HUES6 (cell line): ENCODE results near the gene TBXT.
"Not testable (repeated sequence)": the region's sequence is repeated elsewhere in the genome, so short reads cannot be mapped to it uniquely, and the experiment has no call there.

Experiments
- H3K27ac ChIP-seq: 2 replicates; pipeline ENCODE4 v1.7.0; 2013; ENCODE audit warnings: low read depth, mild to moderate bottlenecking, low read length, inconsistent platforms
- H3K27me3 ChIP-seq: 2 replicates; pipeline ENCODE4 v1.6.1; 2013; ENCODE audit warnings: low read length; ENCODE audit not compliant: control insufficient read depth, insufficient read depth
- H3K36me3 ChIP-seq: 2 replicates; pipeline ENCODE4 v1.6.1; 2013; ENCODE audit warnings: low read length; ENCODE audit not compliant: control insufficient read depth, insufficient read depth
- H3K4me1 ChIP-seq: 2 replicates; pipeline ENCODE4 v1.6.1; 2013; ENCODE audit warnings: low read length; ENCODE audit not compliant: control insufficient read depth, insufficient read depth
- H3K4me3 ChIP-seq: 2 replicates; pipeline ENCODE4 v1.5.1; 2013; ENCODE audit warnings: low read depth, low read length
- H3K9ac ChIP-seq: one replicate; pipeline ENCODE4 v1.6.1; 2013; ENCODE audit warnings: mild to moderate bottlenecking, low read length
- H3K9me3 ChIP-seq: 2 replicates; pipeline ENCODE4 v1.6.1; 2013; ENCODE audit warnings: low read depth, low read length; ENCODE audit not compliant: control insufficient read depth, insufficient read depth

The TBXT gene

DNA sequence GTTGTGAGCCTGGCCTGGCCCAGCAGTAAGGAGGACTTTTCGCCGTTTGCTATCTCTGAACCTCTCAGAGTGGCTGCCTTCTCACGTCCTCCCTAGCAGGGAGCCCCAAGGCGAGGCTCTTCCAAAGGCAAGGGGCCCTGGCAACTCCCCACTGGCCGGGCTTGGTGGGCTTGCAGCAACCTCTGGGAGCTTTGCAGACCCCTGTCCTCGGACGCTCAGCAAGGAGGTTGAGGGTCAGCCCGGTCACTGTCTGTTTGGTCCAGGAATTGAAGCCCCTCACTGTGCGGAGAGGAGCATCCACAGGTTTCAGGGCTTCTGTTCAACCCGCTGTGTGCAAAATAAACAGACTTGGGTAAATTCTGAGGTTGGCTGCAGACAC, 28.2 kb upstream of the TBXT start:
- Histone ChIP-seq H3K36me3 (no peaks in the 10 kb centered on the region), H3K27me3 (peaks cover 18% of the 10 kb centered on the region; the same call in 1 of the 2 replicates), H3K9ac (no peak overlapping the region), H3K4me3 (no peak overlapping the region), H3K9me3 (no peaks in the 10 kb centered on the region), H3K27ac (no peak overlapping the region), H3K4me1 (peaks cover 30% of the 10 kb centered on the region)

DNA sequence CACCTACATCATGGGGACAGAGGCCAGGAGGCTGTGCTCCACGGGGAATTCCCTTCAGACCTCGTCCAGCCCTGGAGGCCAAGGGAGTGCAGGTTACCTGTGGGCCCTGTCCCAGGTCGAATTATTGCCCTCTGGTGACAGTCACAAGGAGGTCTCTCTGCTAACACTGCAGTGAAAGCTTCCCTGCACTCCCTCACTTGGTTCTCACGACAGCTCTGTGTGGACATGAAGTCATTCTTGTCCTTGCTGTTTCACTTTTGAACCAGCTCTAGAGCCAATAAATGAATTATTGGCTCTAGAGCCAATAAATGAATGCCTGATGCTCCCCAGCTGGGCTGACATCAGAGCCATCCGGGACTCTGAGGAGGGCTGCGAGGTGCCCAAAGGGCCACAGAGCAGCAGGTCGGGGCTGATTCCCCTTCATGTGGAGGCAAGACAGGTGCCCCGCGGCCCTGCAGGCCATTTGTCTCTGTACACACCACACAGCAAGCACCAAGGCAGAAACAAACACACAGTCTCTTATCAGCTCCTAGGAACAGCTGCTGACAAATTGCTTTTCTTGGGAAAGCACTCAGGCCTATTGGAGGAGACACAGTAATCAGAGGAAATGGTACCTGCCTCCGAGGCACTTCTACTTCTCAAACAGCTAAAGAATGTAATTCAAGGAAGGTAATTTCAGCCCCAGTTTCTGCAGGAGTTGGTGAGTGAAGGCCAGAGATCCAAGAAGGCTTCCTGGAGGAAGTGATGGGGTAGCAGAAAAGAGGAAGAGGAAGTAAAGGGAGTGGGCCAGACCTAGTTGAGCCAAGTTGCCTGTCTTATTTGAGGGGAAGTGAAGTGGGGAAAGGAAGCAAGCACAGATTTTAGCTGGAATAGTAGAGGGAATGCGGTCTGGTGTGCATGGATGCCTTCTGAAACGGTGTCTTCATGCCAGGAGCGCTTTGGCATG, 27.5 kb upstream of the TBXT start:
- peaks cover 18% of the 10 kb centered on the region; the same call in 1 of the 2 replicates for H3K27me3 ChIP-seq
- no peak overlapping the region for H3K4me3 ChIP-seq
- H3K27ac ChIP-seq, result no peak overlapping the region
- H3K9me3 ChIP-seq, result no peaks in the 10 kb centered on the region
- H3K9ac ChIP-seq, result no peak overlapping the region
- H3K4me1 ChIP-seq, result peaks cover 30% of the 10 kb centered on the region
- H3K36me3 ChIP-seq, result no peaks in the 10 kb centered on the region

DNA sequence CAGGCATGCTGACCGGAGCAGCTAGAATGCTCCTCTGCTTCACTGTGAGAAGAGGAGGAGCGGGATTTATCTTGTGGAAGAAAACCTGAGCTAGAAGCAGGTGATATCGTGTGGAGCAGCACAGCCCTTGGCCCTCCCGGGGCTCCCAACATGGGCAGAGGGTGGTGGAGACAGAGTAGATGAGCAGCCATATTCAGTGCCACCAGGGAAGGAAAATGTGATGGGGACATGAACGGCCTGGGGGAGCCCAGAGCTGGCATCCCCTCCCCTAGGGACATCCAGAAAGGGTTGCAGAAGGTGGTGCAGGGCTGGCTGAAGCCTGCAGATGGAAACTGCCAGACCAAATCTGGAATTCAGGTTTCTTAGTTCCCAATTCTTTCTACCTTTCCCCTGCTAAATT, 24.9 kb upstream of the TBXT start:
- Histone ChIP-seq H3K27me3 (peaks cover 8% of the 10 kb centered on the region; the same call in 1 of the 2 replicates), H3K4me1 (peaks cover 28% of the 10 kb centered on the region), H3K36me3 (no peaks in the 10 kb centered on the region), H3K4me3 (no peak overlapping the region), H3K9ac (no peak overlapping the region), H3K27ac (no peak overlapping the region), H3K9me3 (no peaks in the 10 kb centered on the region)

DNA sequence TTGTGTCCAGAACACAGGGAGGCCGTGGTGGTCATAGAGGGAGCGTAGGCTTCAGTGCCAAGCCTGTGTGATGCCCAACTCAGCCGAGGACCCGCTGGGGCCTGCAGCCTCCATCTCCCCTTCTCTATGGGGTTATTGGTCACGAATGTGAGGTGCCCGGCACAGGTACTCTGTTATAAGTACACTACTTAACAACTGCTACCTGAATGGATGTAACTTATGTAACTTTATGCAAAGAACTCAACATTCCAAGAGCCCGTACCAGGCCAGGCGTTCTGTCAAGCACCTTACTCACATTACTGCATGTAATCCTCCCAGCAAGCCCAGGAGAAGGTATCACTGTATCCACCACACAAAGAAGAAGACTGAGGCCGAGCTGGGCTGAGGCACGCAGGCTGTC, 24.5 kb upstream of the TBXT start:
- H3K4me3 ChIP-seq, result no peak overlapping the region
- no peak overlapping the region for H3K9ac ChIP-seq
- H3K9me3 ChIP-seq, result no peaks in the 10 kb centered on the region
- peaks cover 8% of the 10 kb centered on the region; the same call in 1 of the 2 replicates for H3K27me3 ChIP-seq
- peaks cover 23% of the 10 kb centered on the region for H3K4me1 ChIP-seq
- H3K27ac ChIP-seq, result no peak overlapping the region
- H3K36me3 ChIP-seq, result no peaks in the 10 kb centered on the region

DNA sequence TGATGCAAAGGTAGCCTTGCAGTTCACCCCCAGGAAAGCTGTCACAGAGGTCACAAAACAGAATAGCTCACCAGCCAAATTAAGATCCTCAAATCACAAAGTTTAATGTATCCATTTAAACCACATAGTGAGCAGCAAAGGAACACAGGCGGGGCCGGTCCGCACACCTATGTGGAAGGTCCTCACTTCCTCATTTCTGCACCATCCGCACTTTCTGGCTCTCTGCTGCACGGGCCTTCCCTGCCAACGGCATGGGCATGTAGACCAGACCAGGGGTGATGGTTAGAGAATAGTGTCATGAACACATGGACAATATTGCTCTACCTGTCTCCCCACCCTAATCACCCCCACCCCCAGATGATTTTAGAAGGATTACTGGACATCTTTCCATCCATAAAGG, 12.1 kb upstream of the TBXT start:
- Histone ChIP-seq H3K27ac (no peak overlapping the region), H3K4me1 (no peaks in the 10 kb centered on the region), H3K4me3 (no peak overlapping the region), H3K9me3 (no peaks in the 10 kb centered on the region), H3K9ac (no peak overlapping the region), H3K27me3 (peaks cover 3% of the 10 kb centered on the region; the same call in 1 of the 2 replicates), H3K36me3 (no peaks in the 10 kb centered on the region)

DNA sequence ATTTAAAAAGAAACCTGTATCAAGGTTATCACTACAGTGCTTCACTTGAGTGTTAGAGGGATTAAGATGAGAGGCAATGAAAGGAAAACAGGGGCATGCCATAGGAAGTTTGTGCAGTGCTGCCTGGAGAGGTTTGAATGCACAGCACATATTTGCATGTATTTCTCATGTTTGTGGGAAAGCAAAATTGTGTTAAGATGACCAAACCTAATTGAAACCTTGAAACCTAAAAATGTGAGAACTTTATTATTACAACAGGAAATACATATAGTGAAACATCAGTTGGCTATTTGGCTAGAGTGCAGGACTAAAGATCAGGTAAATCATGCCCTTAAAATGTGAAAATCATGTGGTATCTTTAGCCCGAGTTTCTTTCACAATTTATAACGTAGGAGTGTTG, 8.5 kb upstream of the TBXT start:
- H3K9me3 ChIP-seq, result no peaks in the 10 kb centered on the region
- H3K9ac ChIP-seq, result no peak overlapping the region
- H3K4me3 ChIP-seq, result no peak overlapping the region
- H3K36me3 ChIP-seq, result no peaks in the 10 kb centered on the region
- H3K27me3 ChIP-seq, result peaks cover 38% of the 10 kb centered on the region
- no peak overlapping the region for H3K27ac ChIP-seq
- H3K4me1 ChIP-seq, result peaks cover 25% of the 10 kb centered on the region

DNA sequence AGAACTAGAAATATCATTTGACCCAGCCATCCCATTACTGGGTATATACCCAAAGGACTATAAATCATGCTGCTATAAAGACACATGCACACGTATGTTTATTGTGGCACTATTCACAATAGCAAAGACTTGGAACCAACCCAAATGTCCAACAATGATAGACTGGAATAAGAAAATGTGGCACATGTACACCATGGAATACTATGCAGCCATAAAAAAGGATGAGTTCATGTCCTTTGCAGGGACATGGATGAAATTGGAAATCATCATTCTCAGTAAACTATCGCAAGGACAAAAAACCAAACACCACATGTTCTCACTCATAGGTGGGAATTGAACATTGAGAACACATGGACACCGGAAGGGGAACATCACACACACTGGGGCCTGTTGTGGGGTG, 7.4 kb upstream of the TBXT start:
- H3K4me3 ChIP-seq, H3K9me3 ChIP-seq, H3K36me3 ChIP-seq, H3K27ac ChIP-seq, H3K9ac ChIP-seq: not testable (repeated sequence)
- H3K27me3 ChIP-seq, result peaks cover 45% of the 10 kb centered on the region
- peaks cover 31% of the 10 kb centered on the region for H3K4me1 ChIP-seq

DNA sequence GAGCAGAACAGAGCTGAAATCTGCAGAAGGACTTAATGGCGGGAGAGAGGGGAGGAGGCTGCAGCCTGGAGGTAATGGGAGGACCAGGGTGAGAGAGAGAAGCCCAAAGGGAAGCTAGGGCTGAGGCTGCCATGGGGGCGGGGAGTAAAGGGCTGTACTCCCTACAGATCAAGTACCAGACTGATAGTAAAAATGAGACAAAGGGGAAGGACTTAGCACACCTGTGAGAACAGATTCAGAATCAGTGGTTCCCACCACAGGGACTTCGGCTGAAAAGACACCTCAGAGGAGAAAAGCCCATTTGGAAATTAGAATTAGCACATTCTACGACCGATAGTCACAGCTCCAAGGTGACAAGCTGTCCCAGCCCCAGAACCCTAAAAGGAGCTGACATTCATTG, 6.4 kb upstream of the TBXT start:
- peak overlapping the region; percentile 43; the same call in 1 of the 2 replicates for H3K4me3 ChIP-seq
- no peak overlapping the region for H3K9ac ChIP-seq
- H3K27me3 ChIP-seq, result peaks cover 55% of the 10 kb centered on the region

DNA sequence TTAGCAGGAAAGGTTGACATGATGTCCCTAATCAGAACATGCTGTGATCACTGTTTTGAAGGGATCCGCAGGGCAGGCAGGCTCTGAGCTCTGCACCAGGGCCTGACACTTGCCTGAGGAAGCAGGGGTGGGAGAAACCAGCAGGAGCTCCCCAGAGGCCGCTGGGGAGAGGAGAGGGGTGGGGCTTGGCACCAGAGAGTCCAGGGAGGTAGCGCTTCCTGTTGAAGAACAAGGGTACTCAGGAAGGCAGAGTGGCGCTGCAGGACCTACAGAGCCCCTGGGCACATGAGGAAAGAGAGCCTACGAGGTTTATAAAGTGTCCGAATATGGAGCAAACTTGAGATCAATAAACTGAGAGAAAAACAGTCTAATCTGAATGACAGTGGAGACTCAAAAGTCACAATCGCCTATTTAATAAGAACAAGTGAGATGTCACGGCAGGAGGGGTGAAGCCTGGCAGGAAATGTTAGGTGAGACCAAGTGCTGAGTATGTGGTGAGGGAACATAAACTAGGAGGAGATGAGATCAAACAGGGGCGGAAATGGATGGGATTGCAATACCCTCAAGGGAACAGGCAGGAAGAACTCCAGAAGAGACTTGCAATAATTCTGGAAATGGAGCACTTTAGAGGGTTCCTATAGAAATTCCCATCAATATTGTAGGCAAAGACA, 5.8 kb upstream of the TBXT start:
- Histone ChIP-seq H3K4me3 (peak overlapping the region; percentile 43), H3K27ac (no peak overlapping the region), H3K9ac (peak overlapping the region; percentile 24), H3K36me3 (no peaks in the 10 kb centered on the region), H3K9me3 (no peaks in the 10 kb centered on the region), H3K27me3 (peaks cover 61% of the 10 kb centered on the region), H3K4me1 (peaks cover 44% of the 10 kb centered on the region)

More for the DNA sequence above, 6.4 kb upstream of the TBXT start:
- H3K36me3 ChIP-seq, result no peaks in the 10 kb centered on the region
- no peak overlapping the region for H3K27ac ChIP-seq
- H3K9me3 ChIP-seq, result no peaks in the 10 kb centered on the region
- peaks cover 40% of the 10 kb centered on the region for H3K4me1 ChIP-seq

DNA sequence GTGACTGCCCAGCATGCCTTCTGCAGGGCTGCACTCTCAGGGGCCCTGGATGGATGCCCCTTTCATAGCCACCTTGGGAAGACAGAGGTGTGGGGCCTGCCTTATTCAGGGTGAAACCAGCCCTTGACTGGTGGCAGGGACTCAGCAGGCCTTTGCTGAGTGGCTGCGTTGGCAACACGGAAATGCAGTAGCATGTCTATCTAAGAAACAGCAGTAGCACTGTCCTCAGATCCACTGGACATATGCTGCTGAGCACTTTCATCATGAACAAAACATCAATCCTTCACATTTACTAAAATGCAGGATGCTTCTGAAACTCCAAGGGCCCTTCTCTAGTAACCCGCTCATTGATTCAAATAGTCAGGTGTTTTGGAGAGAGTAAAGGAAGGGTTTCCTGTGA, 4.9 kb upstream of the TBXT start:
- no peak overlapping the region for H3K27ac ChIP-seq
- no peak overlapping the region for H3K4me3 ChIP-seq
- H3K9ac ChIP-seq, result no peak overlapping the region
- peaks cover 65% of the 10 kb centered on the region for H3K27me3 ChIP-seq
- no peaks in the 10 kb centered on the region for H3K36me3 ChIP-seq
- no peaks in the 10 kb centered on the region for H3K9me3 ChIP-seq
- peaks cover 47% of the 10 kb centered on the region for H3K4me1 ChIP-seq
